Measurements from ENCODE around the gene ZAP70.

The ZAP70 gene

DNA sequence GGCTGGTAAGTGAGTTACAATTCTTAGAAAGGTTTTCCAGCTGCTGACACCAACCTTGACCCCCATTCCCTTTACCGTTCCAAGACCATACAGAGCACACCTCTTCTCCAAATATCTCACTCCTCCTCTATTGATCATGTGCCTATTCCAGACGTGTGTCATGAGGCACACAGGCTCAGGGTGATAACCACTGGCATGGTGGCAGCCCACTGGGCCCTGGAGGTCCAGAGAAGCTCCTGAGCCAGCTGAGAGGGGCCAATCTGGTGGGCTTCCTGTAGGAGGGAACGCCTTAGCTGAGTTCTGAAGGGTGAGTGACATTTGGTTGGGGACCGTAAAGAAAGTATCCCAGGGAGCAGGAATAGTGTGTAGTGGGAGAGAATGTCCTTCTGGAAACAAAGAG lies 28.3 kb downstream of the ZAP70 start:
- no peak overlapping the region for H3K4me3 ChIP-seq (ENCODE audit: low read depth, low read length)
- TF ChIP-seq, protein P1, sequence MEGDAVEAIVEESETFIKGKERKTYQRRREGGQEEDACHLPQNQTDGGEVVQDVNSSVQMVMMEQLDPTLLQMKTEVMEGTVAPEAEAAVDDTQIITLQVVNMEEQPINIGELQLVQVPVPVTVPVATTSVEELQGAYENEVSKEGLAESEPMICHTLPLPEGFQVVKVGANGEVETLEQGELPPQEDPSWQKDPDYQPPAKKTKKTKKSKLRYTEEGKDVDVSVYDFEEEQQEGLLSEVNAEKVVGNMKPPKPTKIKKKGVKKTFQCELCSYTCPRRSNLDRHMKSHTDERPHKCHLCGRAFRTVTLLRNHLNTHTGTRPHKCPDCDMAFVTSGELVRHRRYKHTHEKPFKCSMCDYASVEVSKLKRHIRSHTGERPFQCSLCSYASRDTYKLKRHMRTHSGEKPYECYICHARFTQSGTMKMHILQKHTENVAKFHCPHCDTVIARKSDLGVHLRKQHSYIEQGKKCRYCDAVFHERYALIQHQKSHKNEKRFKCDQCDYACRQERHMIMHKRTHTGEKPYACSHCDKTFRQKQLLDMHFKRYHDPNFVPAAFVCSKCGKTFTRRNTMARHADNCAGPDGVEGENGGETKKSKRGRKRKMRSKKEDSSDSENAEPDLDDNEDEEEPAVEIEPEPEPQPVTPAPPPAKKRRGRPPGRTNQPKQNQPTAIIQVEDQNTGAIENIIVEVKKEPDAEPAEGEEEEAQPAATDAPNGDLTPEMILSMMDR (IDR thresholded peaks at IDR 0.05; ENCODE audit: low read depth, low read length): no peak

DNA sequence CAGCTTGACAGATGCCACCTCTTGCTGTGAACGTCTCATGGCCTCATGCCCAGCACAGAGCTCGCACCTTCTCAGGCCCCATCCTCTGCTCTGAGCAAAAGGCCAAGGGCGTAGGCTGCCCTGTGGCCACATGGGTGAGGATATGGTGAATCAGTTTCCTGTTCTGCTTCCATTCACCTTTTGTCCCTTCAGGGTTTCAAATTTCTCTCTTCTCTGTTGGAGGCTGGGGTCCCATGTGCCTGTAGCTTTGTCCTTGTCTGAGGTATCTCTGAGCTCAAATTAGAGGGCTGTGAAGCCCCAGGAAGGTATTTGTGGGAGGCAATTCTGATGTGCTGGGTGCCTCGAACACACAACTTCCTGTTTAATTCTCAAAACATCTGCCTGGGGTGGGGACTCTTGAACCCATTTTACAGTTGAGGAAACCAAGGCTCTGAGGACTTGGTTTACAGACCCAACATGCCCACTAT lies 29.0 kb downstream of the ZAP70 start:
- TF ChIP-seq, protein P1 (IDR thresholded peaks at IDR 0.05; ENCODE audit: low read depth, low read length): no peak

DNA sequence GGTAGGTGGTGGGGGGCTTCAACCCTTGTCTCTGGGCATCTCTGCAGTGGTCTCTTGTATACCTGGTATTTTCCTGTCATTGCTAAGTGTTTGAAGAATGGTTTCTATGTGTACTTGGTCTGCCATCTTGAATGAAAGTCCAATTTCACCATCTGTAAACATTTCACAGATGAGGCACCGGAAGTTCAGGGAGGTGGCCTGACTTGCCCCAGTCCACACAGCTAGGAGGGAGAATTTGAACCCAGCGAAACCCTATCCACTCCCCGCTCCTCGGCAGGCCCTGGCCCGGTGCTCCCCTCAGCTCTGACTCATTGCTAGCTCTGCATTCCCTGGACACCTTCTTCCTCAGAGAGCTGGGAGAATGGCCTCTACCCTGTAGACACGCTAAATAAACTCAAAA lies 30.5 kb downstream of the ZAP70 start:
- TF ChIP-seq, protein P1 (IDR thresholded peaks at IDR 0.05; ENCODE audit: low read depth, low read length): no peak
- H3K4me3 ChIP-seq (ENCODE audit: low read depth, low read length): no peak overlapping the region

More for the DNA sequence above, 29.0 kb downstream of the ZAP70 start:
- no peak overlapping the region for H3K4me3 ChIP-seq (ENCODE audit: low read depth, low read length)

DNA sequence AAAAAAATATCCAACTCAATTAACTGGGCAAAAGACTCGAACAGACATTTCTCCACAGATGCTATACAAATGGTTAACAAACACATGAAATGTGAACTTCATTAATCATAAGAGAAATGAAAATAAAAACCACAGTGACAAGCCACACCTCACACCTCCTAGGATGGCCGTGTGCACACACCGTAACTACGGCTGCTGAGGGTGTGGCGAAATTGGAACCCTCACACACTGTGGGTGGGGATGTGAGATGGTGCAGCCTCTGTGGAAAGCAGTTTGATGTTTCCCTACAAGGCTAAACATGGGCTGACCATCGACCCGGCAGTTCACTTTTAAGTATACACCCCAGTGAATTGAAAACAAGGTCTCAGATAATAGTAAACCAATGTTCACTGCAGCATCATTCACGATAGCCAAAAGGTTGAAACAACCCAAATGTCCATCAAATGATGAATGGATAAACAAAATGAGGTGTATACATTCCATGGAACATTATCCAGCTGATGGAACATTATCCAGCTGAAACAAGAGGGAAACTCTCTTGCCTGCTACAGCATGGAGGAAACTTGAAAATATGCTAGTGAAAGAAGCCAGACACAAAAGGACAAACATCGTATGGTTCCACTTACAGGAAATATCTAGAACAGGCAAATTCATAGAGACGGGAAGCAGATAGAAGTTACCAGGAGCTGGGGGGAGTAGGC lies 32.2 kb downstream of the ZAP70 start:
- no peak overlapping the region for H3K4me3 ChIP-seq (ENCODE audit: low read depth, low read length)
- TF ChIP-seq, protein P1 (IDR thresholded peaks at IDR 0.05; ENCODE audit: low read depth, low read length): no peak

DNA sequence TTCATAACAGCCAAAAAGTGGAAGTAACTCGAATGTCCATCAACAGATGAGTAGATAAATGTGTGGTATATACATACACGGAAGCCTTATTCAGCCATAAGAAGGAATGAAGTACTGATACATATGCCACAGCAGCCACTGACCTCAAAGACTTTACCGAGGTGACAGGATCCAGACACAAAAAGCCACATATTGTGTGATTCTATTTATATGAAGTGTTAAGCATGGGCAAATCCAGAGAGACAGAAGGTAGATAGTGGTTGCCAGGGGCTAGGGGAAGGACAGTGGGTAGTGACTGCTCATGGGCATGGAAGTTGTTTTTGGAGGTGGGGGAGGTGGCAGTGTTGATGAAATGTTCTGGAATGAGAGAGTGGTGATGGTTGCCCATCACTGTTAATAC lies 33.9 kb downstream of the ZAP70 start:
- H3K4me3 ChIP-seq (ENCODE audit: low read depth, low read length): no peak overlapping the region
- TF ChIP-seq, protein P1 (IDR thresholded peaks at IDR 0.05; ENCODE audit: low read depth, low read length): no peak

DNA sequence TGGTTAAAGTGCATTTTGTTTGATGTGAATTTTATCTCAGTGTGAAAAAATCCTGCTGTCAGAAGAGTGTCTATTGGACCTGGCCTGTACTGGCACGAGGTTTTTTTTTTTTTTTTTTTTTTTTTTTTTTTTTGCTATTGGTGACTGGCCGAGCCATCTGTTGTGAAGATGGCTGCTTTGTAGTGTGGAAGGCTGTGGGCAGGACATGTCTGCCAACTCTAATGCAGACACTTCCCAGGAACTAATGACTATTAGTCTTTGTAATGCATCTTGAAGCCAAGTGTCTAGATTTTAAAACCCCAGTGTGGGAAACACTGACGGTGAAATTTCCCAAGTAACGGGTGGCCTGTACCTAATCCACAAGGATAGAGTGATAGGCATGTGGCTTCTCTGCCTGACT lies 34.3 kb downstream of the ZAP70 start:
- no peak overlapping the region for H3K4me3 ChIP-seq (ENCODE audit: low read depth, low read length)
- TF ChIP-seq, protein P1 (IDR thresholded peaks at IDR 0.05; ENCODE audit: low read depth, low read length): no peak

DNA sequence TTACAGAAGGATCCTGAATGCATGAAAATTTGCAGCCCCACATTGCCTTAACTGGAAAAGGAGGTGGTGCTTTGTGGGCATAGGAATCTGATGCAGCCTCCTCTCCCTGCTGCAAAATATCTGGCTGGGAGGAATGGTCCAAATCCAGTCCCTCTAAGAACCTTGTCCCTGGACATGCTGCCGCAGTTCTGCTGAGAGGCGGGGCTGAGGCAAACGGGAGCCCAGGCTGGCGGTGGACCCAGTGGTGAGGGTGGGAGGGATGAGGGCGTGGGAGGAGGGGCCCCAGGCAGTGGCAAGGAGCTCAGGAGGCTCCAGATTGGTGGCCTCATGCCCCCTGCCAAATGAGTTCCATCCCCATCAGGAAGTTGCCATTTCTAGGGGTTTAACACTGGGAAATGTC lies 36.2 kb downstream of the ZAP70 start:
- no peak overlapping the region for H3K4me3 ChIP-seq (ENCODE audit: low read depth, low read length)
- TF ChIP-seq, protein P1 (IDR thresholded peaks at IDR 0.05; ENCODE audit: low read depth, low read length): no peak

All from WI38 (cell line).